ENCODE data around the gene NTSR1.

Gene NTSR1

GRCh38 chr20:62772990-62773844 is 64.6 kb downstream of the NTSR1 start:
- no peak for DNase-seq

GRCh38 chr20:62773845-62774714 is 65.4 kb downstream of the NTSR1 start:
- no peak for DNase-seq

GRCh38 chr20:62774762-62775161 is 66.1 kb downstream of the NTSR1 start:
- DNase-seq, result no peak

- DNase-seq, result no peak
Measured at GRCh38 chr20:62775206-62775605, 66.6 kb downstream of the NTSR1 start.

GRCh38 chr20:62776035-62776691 is 67.5 kb downstream of the NTSR1 start:
- DNase-seq, result no peak

- no peak for DNase-seq
Measured at GRCh38 chr20:62776692-62777527, 68.3 kb downstream of the NTSR1 start.

- no peak for DNase-seq
Measured at GRCh38 chr20:62777528-62777830, 68.8 kb downstream of the NTSR1 start.

- DNase-seq, result no peak
Measured at GRCh38 chr20:62778058-62778457, 69.4 kb downstream of the NTSR1 start.

- no peak for DNase-seq
Measured at GRCh38 chr20:62778601-62779416, 70.2 kb downstream of the NTSR1 start.

GRCh38 chr20:62779417-62779685 is 70.7 kb downstream of the NTSR1 start:
- no peak for DNase-seq

- DNase-seq, result no peak
Measured at GRCh38 chr20:62780204-62780603, 71.6 kb downstream of the NTSR1 start.

- DNase-seq, result no peak
Measured at GRCh38 chr20:62780696-62781095, 72.1 kb downstream of the NTSR1 start.

GRCh38 chr20:62782149-62782892 is 73.7 kb downstream of the NTSR1 start:
- DNase-seq, result no peak

- no peak for DNase-seq
Measured at GRCh38 chr20:62782893-62783278, 74.2 kb downstream of the NTSR1 start.

- no peak for DNase-seq
Measured at GRCh38 chr20:62784497-62784896, 75.9 kb downstream of the NTSR1 start.

- DNase-seq, result no peak
Measured at GRCh38 chr20:62785393-62785792, 76.8 kb downstream of the NTSR1 start.

GRCh38 chr20:62786157-62786556 is 77.5 kb downstream of the NTSR1 start:
- DNase-seq, result no peak

GRCh38 chr20:62787321-62787720 is 78.7 kb downstream of the NTSR1 start:
- no peak for DNase-seq

GRCh38 chr20:62787866-62788265 is 79.2 kb downstream of the NTSR1 start:
- no peak for DNase-seq

- DNase-seq, result no peak
Measured at GRCh38 chr20:62788607-62789006, 80.0 kb downstream of the NTSR1 start.

- no peak for DNase-seq
Measured at GRCh38 chr20:62790075-62790474, 81.4 kb downstream of the NTSR1 start.

Measured in NCI-H774 (cell line).